CD4-positive, alpha-beta T cell treated with Interleukin-12 subunit alpha and Interleukin-12 subunit beta, for 1 hour (primary cell): ENCODE results near the gene ADSL.
"Not testable (repeated sequence)": the region's sequence is repeated elsewhere in the genome, so short reads cannot be mapped to it uniquely, and the experiment has no call there.

Experiments
- DNase-seq: peaks from one replicate; pipeline ENCODE4 v3.0.0-alpha.2; 2020

ADSL gene

GRCh38 chr22:40346185-40347118, at the start of gene ADSL:
ADSL (plus strand) TSS chr22:40346500; CDS start chr22:40346559, 59 bp downstream.
- DNase-seq = peak; percentile 86

GRCh38 chr22:40300316-40300715, 46.0 kb upstream of the ADSL start:
- no peak for DNase-seq

- DNase-seq = no peak
These were observed 45.2 kb upstream of the ADSL start for GRCh38 chr22:40300884-40301672.

GRCh38 chr22:40302149-40302548, 44.2 kb upstream of the ADSL start:
- DNase-seq = no peak

GRCh38 chr22:40305625-40306024, 40.7 kb upstream of the ADSL start:
- no peak for DNase-seq

GRCh38 chr22:40308999-40309573, 37.2 kb upstream of the ADSL start:
- no peak for DNase-seq

GRCh38 chr22:40309631-40310030, 36.7 kb upstream of the ADSL start:
- DNase-seq = no peak

GRCh38 chr22:40310081-40310767, 36.1 kb upstream of the ADSL start:
- DNase-seq = no peak

GRCh38 chr22:40310768-40311120, 35.6 kb upstream of the ADSL start:
- DNase-seq = no peak

GRCh38 chr22:40311646-40312045, 34.7 kb upstream of the ADSL start:
- not testable (repeated sequence) for DNase-seq

GRCh38 chr22:40312050-40312449, 34.2 kb upstream of the ADSL start:
- no peak for DNase-seq

- DNase-seq = no peak
These were observed 33.3 kb upstream of the ADSL start for GRCh38 chr22:40313007-40313406.

- DNase-seq = no peak
These were observed 32.3 kb upstream of the ADSL start for GRCh38 chr22:40314041-40314440.

GRCh38 chr22:40320687-40321086, 25.6 kb upstream of the ADSL start:
- no peak for DNase-seq

GRCh38 chr22:40322021-40322420, 24.3 kb upstream of the ADSL start:
- no peak for DNase-seq

- DNase-seq = no peak
These were observed 23.4 kb upstream of the ADSL start for GRCh38 chr22:40322818-40323447.

GRCh38 chr22:40323681-40324171, 22.6 kb upstream of the ADSL start:
- DNase-seq = peak; percentile 50

- peak; percentile 73 for DNase-seq
These were observed 21.6 kb upstream of the ADSL start for GRCh38 chr22:40324468-40325305.

GRCh38 chr22:40325315-40325714, 21.0 kb upstream of the ADSL start:
- DNase-seq = peak; percentile 50

GRCh38 chr22:40326905-40327735, 19.2 kb upstream of the ADSL start:
- DNase-seq = peak; percentile 38
